ENCODE measurements around the gene RHAG.

DNA sequence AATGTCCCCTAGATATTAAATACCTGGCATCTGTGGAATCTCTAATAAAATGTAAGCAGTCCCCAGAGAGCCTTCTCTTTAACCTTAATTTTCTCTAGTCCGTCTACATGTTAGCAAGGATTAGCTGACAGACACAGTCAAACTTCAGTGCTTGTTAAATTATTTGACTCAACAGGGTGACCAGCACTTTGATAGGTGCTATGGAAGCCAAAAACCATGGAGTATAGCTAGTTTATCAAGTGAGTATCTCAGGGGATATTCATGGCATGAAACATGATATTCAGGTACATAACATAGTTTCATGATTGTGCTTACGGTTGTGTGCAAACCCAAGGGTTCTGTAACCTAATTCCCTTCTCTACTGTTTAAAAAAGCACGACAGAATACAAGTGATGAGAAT is 3.9 kb downstream of the RHAG start:
- TF ChIP-seq ZNF219 (CRISPR knock-in tag; IDR thresholded peaks at IDR 0.05; ENCODE audit: borderline replicate concordance) (no peak), CTCF (IDR thresholded peaks at IDR 0.05) (no peak), ZNF423 (CRISPR knock-in tag; IDR thresholded peaks at IDR 0.05) (no peak), NR3C1 (CRISPR knock-in tag; conservative IDR thresholded peaks at IDR 0.05; ENCODE audit: low read depth) (no peak), STAT6 (CRISPR knock-in tag; conservative IDR thresholded peaks at IDR 0.05; ENCODE audit: low read depth) (no peak), CREB1 (CRISPR knock-in tag; IDR thresholded peaks at IDR 0.05) (no peak), USF1 (CRISPR knock-in tag; IDR thresholded peaks at IDR 0.05) (no peak), ESRRA (CRISPR knock-in tag; IDR thresholded peaks at IDR 0.05; ENCODE audit: borderline replicate concordance) (no peak), FOXK1 (CRISPR knock-in tag; IDR thresholded peaks at IDR 0.05) (no peak), TCF7 (CRISPR knock-in tag; IDR thresholded peaks at IDR 0.05; ENCODE audit: low read depth) (no peak), CREM (CRISPR knock-in tag; IDR thresholded peaks at IDR 0.05) (no peak)
- TF ChIP-seq, protein P1, sequence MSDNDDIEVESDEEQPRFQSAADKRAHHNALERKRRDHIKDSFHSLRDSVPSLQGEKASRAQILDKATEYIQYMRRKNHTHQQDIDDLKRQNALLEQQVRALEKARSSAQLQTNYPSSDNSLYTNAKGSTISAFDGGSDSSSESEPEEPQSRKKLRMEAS (CRISPR knock-in tag; IDR thresholded peaks at IDR 0.05), result no peak
- TF ChIP-seq, protein P2, sequence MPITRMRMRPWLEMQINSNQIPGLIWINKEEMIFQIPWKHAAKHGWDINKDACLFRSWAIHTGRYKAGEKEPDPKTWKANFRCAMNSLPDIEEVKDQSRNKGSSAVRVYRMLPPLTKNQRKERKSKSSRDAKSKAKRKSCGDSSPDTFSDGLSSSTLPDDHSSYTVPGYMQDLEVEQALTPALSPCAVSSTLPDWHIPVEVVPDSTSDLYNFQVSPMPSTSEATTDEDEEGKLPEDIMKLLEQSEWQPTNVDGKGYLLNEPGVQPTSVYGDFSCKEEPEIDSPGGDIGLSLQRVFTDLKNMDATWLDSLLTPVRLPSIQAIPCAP (CRISPR knock-in tag; IDR thresholded peaks at IDR 0.05), result no peak
- TF ChIP-seq, protein P3, sequence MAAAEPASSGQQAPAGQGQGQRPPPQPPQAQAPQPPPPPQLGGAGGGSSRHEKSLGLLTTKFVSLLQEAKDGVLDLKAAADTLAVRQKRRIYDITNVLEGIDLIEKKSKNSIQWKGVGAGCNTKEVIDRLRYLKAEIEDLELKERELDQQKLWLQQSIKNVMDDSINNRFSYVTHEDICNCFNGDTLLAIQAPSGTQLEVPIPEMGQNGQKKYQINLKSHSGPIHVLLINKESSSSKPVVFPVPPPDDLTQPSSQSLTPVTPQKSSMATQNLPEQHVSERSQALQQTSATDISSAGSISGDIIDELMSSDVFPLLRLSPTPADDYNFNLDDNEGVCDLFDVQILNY (CRISPR knock-in tag; IDR thresholded peaks at IDR 0.05), result no peak

Data from WTC11 (cell line).